ENCODE data around the gene LRP11. TPM values are rescaled to one million over a fixed set of nuclear protein-coding genes. Genes with fewer than 3 reads are reported as not detected.

Gene LRP11
- total and polyA plus RNA-seq, 2 of the 13 experiments (the other 11 are each of a cell fraction or from before 2014, with no cell fraction given) = 32.4 to 48.9 TPM

DNA sequence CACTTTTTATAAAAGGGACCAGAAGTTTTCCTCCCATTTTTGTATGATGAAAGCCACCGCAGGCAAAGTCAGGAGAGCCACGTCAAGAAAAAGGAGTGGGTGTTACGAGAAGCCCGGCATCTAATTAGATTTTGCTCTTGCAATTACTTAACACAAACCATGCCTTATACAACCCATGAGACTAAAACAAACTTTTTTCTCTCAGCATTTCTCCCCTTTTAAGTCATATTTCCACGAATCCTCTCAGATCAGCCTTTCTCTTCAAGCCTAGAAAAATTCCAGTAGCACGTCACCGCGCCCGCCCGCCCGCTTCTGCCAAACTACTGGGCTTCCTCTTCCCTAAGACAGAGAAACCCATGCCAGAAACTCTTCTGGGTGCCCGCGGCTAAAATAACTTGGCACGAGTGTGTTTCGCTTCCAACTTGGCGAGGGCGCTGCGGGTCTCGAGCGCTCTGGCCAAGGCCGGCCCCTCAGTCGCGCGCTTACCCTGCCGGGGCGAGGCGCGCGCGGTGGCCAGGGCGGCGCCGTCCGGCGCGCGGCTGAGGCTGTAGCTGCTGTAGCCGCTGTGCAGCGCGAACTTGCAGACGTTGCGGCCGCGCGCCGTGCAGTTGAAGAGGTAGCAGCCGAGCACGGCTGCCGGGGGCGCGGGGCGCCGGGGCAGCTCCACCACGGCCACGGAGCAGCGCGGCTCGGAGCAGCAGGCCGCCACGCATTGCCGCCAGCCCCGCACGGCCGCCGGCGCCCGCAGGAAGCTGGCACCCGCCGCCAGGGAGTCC lies 1.0 kb downstream of the LRP11 start (continued):
- TF ChIP-seq, protein P1, sequence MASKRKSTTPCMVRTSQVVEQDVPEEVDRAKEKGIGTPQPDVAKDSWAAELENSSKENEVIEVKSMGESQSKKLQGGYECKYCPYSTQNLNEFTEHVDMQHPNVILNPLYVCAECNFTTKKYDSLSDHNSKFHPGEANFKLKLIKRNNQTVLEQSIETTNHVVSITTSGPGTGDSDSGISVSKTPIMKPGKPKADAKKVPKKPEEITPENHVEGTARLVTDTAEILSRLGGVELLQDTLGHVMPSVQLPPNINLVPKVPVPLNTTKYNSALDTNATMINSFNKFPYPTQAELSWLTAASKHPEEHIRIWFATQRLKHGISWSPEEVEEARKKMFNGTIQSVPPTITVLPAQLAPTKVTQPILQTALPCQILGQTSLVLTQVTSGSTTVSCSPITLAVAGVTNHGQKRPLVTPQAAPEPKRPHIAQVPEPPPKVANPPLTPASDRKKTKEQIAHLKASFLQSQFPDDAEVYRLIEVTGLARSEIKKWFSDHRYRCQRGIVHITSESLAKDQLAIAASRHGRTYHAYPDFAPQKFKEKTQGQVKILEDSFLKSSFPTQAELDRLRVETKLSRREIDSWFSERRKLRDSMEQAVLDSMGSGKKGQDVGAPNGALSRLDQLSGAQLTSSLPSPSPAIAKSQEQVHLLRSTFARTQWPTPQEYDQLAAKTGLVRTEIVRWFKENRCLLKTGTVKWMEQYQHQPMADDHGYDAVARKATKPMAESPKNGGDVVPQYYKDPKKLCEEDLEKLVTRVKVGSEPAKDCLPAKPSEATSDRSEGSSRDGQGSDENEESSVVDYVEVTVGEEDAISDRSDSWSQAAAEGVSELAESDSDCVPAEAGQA (IDR thresholded peaks at IDR 0.05; ENCODE audit: low read depth) = no peak
- TF ChIP-seq, protein P1 (CRISPR knock-in tag; IDR thresholded peaks at IDR 0.05; ENCODE audit: borderline replicate concordance) = peak; percentile 71; the same call in 1 of the 2 replicates
- peak; percentile 32; the same call in 1 of the 2 replicates for TF ChIP-seq ZFAT (CRISPR knock-in tag; conservative IDR thresholded peaks at IDR 0.05)
- TF ChIP-seq, protein P2, sequence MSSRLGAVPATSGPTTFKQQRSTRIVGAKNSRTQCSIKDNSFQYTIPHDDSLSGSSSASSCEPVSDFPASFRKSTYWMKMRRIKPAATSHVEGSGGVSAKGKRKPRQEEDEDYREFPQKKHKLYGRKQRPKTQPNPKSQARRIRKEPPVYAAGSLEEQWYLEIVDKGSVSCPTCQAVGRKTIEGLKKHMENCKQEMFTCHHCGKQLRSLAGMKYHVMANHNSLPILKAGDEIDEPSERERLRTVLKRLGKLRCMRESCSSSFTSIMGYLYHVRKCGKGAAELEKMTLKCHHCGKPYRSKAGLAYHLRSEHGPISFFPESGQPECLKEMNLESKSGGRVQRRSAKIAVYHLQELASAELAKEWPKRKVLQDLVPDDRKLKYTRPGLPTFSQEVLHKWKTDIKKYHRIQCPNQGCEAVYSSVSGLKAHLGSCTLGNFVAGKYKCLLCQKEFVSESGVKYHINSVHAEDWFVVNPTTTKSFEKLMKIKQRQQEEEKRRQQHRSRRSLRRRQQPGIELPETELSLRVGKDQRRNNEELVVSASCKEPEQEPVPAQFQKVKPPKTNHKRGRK (CRISPR knock-in tag; IDR thresholded peaks at IDR 0.05) = no peak
- TF ChIP-seq ZNF264 (CRISPR knock-in tag; IDR thresholded peaks at IDR 0.05) = no peak
- peak; percentile 68; the same call in 1 of the 2 replicates for TF ChIP-seq SRY (CRISPR knock-in tag; IDR thresholded peaks at IDR 0.05)
- no peak for TF ChIP-seq ZNF10 (CRISPR knock-in tag; IDR thresholded peaks at IDR 0.05; ENCODE audit: borderline replicate concordance, low read depth)
- TF ChIP-seq, protein P3, sequence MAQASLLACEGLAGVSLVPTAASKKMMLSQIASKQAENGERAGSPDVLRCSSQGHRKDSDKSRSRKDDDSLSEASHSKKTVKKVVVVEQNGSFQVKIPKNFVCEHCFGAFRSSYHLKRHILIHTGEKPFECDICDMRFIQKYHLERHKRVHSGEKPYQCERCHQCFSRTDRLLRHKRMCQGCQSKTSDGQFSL (CRISPR knock-in tag; IDR thresholded peaks at IDR 0.05) = no peak
- TF ChIP-seq, protein P4, sequence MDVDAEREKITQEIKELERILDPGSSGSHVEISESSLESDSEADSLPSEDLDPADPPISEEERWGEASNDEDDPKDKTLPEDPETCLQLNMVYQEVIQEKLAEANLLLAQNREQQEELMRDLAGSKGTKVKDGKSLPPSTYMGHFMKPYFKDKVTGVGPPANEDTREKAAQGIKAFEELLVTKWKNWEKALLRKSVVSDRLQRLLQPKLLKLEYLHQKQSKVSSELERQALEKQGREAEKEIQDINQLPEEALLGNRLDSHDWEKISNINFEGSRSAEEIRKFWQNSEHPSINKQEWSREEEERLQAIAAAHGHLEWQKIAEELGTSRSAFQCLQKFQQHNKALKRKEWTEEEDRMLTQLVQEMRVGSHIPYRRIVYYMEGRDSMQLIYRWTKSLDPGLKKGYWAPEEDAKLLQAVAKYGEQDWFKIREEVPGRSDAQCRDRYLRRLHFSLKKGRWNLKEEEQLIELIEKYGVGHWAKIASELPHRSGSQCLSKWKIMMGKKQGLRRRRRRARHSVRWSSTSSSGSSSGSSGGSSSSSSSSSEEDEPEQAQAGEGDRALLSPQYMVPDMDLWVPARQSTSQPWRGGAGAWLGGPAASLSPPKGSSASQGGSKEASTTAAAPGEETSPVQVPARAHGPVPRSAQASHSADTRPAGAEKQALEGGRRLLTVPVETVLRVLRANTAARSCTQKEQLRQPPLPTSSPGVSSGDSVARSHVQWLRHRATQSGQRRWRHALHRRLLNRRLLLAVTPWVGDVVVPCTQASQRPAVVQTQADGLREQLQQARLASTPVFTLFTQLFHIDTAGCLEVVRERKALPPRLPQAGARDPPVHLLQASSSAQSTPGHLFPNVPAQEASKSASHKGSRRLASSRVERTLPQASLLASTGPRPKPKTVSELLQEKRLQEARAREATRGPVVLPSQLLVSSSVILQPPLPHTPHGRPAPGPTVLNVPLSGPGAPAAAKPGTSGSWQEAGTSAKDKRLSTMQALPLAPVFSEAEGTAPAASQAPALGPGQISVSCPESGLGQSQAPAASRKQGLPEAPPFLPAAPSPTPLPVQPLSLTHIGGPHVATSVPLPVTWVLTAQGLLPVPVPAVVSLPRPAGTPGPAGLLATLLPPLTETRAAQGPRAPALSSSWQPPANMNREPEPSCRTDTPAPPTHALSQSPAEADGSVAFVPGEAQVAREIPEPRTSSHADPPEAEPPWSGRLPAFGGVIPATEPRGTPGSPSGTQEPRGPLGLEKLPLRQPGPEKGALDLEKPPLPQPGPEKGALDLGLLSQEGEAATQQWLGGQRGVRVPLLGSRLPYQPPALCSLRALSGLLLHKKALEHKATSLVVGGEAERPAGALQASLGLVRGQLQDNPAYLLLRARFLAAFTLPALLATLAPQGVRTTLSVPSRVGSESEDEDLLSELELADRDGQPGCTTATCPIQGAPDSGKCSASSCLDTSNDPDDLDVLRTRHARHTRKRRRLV (CRISPR knock-in tag; IDR thresholded peaks at IDR 0.05) = no peak
- TF ChIP-seq, protein P5, sequence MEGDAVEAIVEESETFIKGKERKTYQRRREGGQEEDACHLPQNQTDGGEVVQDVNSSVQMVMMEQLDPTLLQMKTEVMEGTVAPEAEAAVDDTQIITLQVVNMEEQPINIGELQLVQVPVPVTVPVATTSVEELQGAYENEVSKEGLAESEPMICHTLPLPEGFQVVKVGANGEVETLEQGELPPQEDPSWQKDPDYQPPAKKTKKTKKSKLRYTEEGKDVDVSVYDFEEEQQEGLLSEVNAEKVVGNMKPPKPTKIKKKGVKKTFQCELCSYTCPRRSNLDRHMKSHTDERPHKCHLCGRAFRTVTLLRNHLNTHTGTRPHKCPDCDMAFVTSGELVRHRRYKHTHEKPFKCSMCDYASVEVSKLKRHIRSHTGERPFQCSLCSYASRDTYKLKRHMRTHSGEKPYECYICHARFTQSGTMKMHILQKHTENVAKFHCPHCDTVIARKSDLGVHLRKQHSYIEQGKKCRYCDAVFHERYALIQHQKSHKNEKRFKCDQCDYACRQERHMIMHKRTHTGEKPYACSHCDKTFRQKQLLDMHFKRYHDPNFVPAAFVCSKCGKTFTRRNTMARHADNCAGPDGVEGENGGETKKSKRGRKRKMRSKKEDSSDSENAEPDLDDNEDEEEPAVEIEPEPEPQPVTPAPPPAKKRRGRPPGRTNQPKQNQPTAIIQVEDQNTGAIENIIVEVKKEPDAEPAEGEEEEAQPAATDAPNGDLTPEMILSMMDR (CRISPR knock-in tag; IDR thresholded peaks at IDR 0.05) = peak; percentile 20; the same call in 1 of the 2 replicates
- TF ChIP-seq GATAD1 (CRISPR knock-in tag; IDR thresholded peaks at IDR 0.05) = no peak; the same call in 1 of the 2 replicates
- 0 out of 2 replicates have a peak, but pooled peaks have one; percentile 31 for TF ChIP-seq MTF2 (CRISPR knock-in tag; IDR thresholded peaks at IDR 0.05; ENCODE audit: borderline replicate concordance)
